Right lobe of liver (tissue), 4 donors: ENCODE results near the gene HELZ.

Experiments
- CTCF ChIP-seq, 4 donors: fragments of 200-600 bp in 3 of 4; fragments of 450-650 bp in 1 of 4; IDR thresholded peaks; one replicate each; pipeline versions ENCODE4 v1.5.1 to v1.8.0; 2016 to 2022; ENCODE audit warnings: antibody characterized with exemption in 4 of 4, mild to moderate bottlenecking in 2 of 4
- POLR2A ChIP-seq: fragments of 450-650 bp; IDR thresholded peaks from one replicate; pipeline ENCODE4 v1.6.1; 2017; ENCODE audit warnings: antibody characterized with exemption, mild to moderate bottlenecking
- donor health status: DM: no; HTN: no; CAD: no.
- donor health status: DM: no; HTN: no; CAD: no.
- donor health status: DM: no; HTN: yes; CAD: no.

DNA sequence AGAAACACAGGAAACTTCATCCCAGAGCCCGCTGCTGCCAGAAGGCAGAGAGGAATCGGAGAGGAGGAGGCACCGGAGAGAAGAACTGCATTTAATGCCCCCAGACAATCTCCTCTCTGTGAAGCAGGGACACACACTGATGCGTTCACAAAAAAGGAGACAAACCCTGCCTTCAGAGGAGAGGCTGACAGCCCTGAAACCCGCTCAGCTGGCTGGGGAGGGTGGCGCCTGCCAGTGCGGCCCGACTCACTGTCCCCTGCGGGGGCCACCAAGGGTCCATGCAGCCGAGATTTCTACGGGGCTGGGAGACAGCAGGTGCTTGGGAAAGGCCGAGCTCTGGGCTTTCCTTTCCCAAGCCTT is 222.6 kb downstream of the HELZ start:
- TF ChIP-seq CTCF (IDR thresholded peaks at IDR 0.05) (no peak), POLR2A (no peak)
